Activated CD4-positive, alpha-beta T cell treated with anti-CD3 and anti-CD28 coated beads, Interleukin-2, amount 10 ng/mL, durations not matched to agents 7 days and 5 days (primary cell): Measurements from ENCODE around the gene NCBP3. TPM values are rescaled to one million over a fixed set of nuclear protein-coding genes. Genes with fewer than 3 reads are reported as not detected.

ENCODE experiments used
- CTCF ChIA-PET: fragments of 350-600 bp; sonication (Branson Sonifier 250); formaldehyde crosslinking; loops from one replicate; lab custom pipeline; 2021; ENCODE audit warnings: antibody characterized with exemption; lab: Charles Lee
- POLR2A ChIA-PET: fragments of 350-600 bp; sonication (Branson Sonifier 250); formaldehyde crosslinking; loops from one replicate; lab custom pipeline; 2021; ENCODE audit warnings: antibody characterized with exemption; lab: Charles Lee
- DNase-seq: peaks from one replicate; pipeline ENCODE4 v3.0.0-alpha.2; 2020
- H3K27ac Mint-ChIP-seq: one replicate; pipeline ENCODE4 v1.8.0; 2021; ENCODE audit warnings: mild to moderate bottlenecking, moderate library complexity, mixed read lengths
- H3K27me3 Mint-ChIP-seq: one replicate; pipeline ENCODE4 v1.8.0; 2021; ENCODE audit warnings: mixed read lengths
- H3K36me3 Mint-ChIP-seq: one replicate; pipeline ENCODE4 v1.8.0; 2021; ENCODE audit warnings: low read depth, mixed read lengths
- H3K4me1 Mint-ChIP-seq: one replicate; pipeline ENCODE4 v1.8.0; 2021; ENCODE audit warnings: mixed read lengths
- H3K4me3 Mint-ChIP-seq: one replicate; pipeline ENCODE4 v1.8.0; 2021; ENCODE audit warnings: mild to moderate bottlenecking, moderate library complexity, mixed read lengths
- H3K9me3 Mint-ChIP-seq: one replicate; pipeline ENCODE4 v1.8.0; 2021; ENCODE audit warnings: mixed read lengths
- total RNA-seq, 2 experiments: library from RNA; stranded (reverse); gene quantifications; one replicate each; pipeline ENCODE4 v1.2.3, GENCODE V29; 2021

Gene NCBP3
- total RNA-seq, 2 experiments from 2014 or later: 43.6 to 43.7 TPM

DNA sequence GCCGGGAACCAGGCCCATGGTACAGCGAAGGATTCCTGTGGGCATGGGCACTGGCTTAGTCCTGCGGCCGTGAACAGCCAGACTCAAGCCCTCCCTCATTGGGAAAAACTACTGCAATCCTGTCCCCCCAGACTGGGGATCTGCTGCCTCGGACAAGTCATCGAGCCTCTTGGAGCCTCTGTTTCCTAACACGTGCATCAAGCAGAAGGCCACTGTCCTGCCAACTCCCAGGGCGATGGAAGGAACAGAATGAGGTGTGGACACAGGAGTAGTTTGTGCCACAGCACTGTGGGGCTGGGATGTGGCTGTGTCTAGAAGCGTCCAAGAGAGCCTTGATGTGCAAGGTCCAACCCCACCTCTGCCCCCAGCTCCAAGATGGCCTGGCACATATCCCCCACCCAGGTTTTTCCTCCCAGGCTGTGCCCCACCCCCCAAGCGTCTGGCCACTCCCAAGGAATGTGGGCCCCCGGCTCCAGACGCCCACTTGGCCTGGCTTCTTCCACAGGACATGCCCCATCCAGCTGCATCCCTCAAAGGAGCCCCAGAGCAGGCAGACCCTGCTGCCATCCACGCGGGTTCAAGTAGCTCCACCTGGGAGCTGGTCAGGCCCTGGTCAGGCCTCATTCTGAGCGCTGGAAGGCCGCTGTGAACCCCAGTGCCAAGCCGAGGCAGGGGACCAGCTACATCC, 43.4 kb upstream of the NCBP3 start:
- no peak for DNase-seq
- Mint-ChIP-seq H3K9me3 (no peaks in the 10 kb centered on the region), H3K4me1 (peaks cover 61% of the 10 kb centered on the region), H3K27ac (peak overlapping the region; percentile 5), H3K4me3 (no peak overlapping the region), H3K27me3 (peaks cover 7% of the 10 kb centered on the region), H3K36me3 (no peaks in the 10 kb centered on the region)
- ChIA-PET POLR2A (no interaction called here), CTCF (interaction anchor here (1.2 to 2.0 kb wide), 4 partner anchors 10 to 43 kb away, joined by 3 to 9 read pairs (median 8); partner anchors contain the start of gene NCBP3)

DNA sequence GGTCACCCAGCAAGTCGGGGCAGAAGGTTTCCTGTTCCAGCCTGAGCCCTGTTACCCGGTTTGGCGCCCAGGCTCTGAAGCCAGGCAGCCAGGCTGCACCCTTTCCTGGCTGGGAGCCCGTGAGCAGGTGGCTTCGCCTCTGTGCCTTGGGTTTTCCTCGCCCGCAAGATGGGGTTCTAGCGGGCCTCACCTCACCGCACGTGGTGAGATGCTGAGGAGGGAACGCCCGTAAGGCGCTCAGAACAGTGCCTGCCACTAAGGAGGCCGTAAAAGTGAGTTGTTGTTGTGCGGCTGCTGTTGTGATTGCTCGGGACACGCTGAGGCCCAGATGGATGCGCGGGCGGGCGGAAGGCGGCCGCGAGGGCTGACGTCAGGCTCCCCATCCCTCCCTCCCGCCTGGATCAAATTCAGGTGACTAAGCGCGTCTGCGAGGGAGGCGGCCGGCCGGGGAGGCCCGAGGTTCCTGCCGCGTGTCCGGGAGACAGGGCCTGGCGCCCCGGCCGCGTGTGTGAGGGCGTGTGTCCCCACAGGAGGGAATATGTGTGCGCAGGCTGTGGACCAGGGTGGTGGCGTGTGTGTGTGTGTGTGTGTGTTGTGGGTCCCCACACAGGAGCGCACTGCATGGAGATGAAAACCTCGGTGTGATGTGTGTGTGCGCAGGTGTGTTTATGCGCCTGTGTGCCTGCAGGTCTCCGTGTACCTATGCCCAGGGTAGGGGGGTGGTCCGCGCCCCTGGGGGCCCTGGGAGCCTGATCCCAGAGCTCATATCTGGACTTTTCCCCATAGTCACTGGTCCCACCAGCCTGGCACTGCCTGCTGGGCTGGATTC, 42.5 kb upstream of the NCBP3 start:
- no peak overlapping the region for H3K27ac Mint-ChIP-seq
- no peak overlapping the region for H3K4me3 Mint-ChIP-seq
- ChIA-PET POLR2A (no interaction called here), CTCF (interaction anchor here (1.6 to 2.0 kb wide), 2 partner anchors 26 to 42 kb away, joined by 8 to 9 read pairs; partner anchors contain the start of gene NCBP3)
- peaks cover 7% of the 10 kb centered on the region for H3K27me3 Mint-ChIP-seq
- peaks cover 52% of the 10 kb centered on the region for H3K4me1 Mint-ChIP-seq
- no peaks in the 10 kb centered on the region for H3K36me3 Mint-ChIP-seq
- DNase-seq: no peak
- H3K9me3 Mint-ChIP-seq: no peaks in the 10 kb centered on the region

DNA sequence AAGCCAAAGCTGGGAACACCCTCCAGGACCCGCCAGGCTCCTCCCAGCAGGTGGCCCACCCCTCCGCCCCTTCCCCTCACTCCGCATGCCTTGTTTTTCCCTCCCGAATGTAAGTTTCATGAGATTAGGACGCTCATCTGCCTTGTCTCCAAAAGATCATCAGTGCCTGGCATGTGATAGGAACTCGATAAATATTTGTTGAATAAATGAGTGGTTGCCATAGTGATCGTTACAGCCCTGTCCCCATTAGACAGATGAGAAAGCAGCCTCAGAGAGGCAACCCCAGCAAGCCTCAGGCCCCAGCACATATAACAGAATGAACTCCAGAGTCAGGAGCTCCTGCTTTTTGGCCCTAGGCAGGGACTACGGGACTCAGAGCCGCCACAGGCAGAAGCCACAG, 41.8 kb upstream of the NCBP3 start:
- no peaks in the 10 kb centered on the region for H3K36me3 Mint-ChIP-seq
- POLR2A ChIA-PET: no interaction called here
- CTCF ChIA-PET: interaction anchor here (0.6 kb wide), 1 partner anchor 42 kb away, joined by 7 read pairs; the partner anchor contains the start of gene NCBP3
- peaks cover 7% of the 10 kb centered on the region for H3K27me3 Mint-ChIP-seq
- peaks cover 49% of the 10 kb centered on the region for H3K4me1 Mint-ChIP-seq
- H3K9me3 Mint-ChIP-seq: no peaks in the 10 kb centered on the region
- DNase-seq: no peak
- no peak overlapping the region for H3K4me3 Mint-ChIP-seq
- peak overlapping the region; percentile 72 for H3K27ac Mint-ChIP-seq

DNA sequence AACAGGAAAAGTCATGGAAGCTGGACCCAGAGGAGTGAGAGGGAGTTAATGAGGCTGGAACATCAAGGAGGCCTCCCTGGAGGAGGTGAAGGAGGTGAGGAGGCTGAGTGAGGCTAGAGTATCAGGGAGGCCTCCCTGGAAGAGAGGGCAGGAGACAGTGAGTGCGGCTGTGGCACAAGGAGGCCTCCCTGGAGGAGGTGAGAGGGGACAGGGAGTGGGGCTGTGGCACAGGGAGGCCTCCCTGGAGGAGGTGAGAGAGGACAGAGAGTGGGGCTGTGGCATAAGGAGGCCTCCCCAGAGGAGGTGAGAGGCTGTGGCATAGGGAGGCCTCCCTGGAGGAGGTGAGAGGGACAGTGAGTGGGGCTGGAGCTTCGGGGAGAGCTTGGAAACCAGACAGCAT, 41.3 kb upstream of the NCBP3 start:
- ChIA-PET CTCF (interaction anchor here (0.6 kb wide), 1 partner anchor 41 kb away, joined by 7 read pairs; the partner anchor contains the start of gene NCBP3), POLR2A (no interaction called here)
- peaks cover 49% of the 10 kb centered on the region for H3K4me1 Mint-ChIP-seq

DNA sequence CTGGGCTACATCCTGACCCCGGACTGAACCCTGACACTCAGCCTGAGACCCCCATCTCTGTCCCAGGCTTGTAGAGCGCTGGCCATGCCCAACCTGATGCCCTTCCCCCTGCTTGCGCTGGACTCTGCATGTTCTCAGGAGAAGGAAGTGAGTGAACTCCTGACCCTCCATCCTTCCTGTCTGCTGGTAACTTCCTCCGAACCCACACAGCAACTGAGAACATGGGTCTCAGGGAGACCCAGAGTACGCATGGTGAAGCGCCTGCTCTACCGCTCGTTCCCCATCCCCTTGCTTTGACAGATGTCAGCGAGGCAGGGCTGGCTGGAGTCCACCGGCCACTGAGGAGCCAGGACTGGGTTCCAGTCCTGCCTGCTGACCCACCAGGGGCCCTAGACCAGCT, 40.7 kb upstream of the NCBP3 start:
- Mint-ChIP-seq H3K27me3 (peaks cover 7% of the 10 kb centered on the region), H3K4me1 (peaks cover 44% of the 10 kb centered on the region), H3K27ac (peak overlapping the region; percentile 83), H3K36me3 (no peaks in the 10 kb centered on the region), H3K9me3 (no peaks in the 10 kb centered on the region), H3K4me3 (peak overlapping the region; percentile 23)
- ChIA-PET CTCF (no interaction called here), POLR2A (no interaction called here)
- peak; percentile 28 for DNase-seq

More for the DNA sequence above, 41.3 kb upstream of the NCBP3 start:
- H3K27ac Mint-ChIP-seq: peak overlapping the region; percentile 83
- peaks cover 7% of the 10 kb centered on the region for H3K27me3 Mint-ChIP-seq
- peak overlapping the region; percentile 23 for H3K4me3 Mint-ChIP-seq
- H3K36me3 Mint-ChIP-seq: no peaks in the 10 kb centered on the region
- no peaks in the 10 kb centered on the region for H3K9me3 Mint-ChIP-seq
- no peak for DNase-seq

DNA sequence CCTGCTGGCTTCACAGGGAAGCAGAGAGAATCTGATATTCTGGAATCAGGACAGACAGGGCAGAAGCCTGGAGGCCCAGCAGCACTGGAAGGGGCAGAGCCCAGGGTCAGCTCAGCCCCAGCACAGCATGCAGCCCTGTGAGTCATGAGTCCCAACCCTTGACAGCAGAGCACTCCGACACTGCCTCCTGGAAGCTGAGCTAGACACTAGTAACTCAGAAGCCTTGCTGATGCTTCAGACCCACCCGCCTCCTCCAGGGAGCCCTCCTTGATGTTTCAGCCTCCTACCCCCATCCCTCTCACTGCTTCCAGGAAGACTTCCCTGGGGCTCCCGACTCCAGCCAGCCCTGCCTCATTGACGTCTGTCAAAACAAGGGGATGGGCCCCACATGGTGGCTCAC, 39.9 kb upstream of the NCBP3 start:
- H3K9me3 Mint-ChIP-seq: no peaks in the 10 kb centered on the region
- H3K27me3 Mint-ChIP-seq: no peaks in the 10 kb centered on the region
- H3K36me3 Mint-ChIP-seq: no peaks in the 10 kb centered on the region
- no peak for DNase-seq
- no peak overlapping the region for H3K4me3 Mint-ChIP-seq
- peak overlapping the region; percentile 55 for H3K27ac Mint-ChIP-seq
- H3K4me1 Mint-ChIP-seq: peaks cover 36% of the 10 kb centered on the region
- CTCF ChIA-PET: interaction anchor here (2.5 kb wide), 1 partner anchor 25 kb away, joined by 5 read pairs; no protein-coding TSS in a partner anchor
- POLR2A ChIA-PET: no interaction called here

DNA sequence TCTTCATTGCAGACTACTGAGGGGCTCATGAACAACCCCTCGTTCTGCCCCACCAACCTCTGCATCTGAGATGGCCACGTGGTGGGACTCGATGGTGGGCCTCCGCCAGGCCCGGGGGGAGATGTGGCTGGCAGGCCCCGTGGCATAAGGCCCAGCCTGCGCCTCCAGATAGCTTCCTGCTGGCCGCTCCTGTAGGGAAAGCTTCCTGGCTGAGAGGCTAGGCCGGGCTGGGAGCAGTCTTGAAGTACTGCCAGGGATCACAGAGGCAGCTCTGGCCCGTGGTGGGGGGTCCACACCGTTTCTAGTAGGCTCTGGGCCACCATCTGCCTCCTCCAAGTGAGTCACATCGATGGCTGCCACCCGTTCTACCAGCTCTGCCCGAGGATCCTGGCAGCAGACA, 39.2 kb upstream of the NCBP3 start:
- H3K4me3 Mint-ChIP-seq: no peak overlapping the region
- H3K4me1 Mint-ChIP-seq: peaks cover 32% of the 10 kb centered on the region
- no peaks in the 10 kb centered on the region for H3K36me3 Mint-ChIP-seq
- no peak for DNase-seq
- ChIA-PET CTCF (interaction anchor here (0.6 to 2.5 kb wide), 5 partner anchors 22 to 147 kb away, joined by 3 to 9 read pairs (median 4); no protein-coding TSS in a partner anchor), POLR2A (no interaction called here)
- H3K9me3 Mint-ChIP-seq: no peaks in the 10 kb centered on the region
- H3K27ac Mint-ChIP-seq: no peak overlapping the region
- H3K27me3 Mint-ChIP-seq: no peaks in the 10 kb centered on the region

DNA sequence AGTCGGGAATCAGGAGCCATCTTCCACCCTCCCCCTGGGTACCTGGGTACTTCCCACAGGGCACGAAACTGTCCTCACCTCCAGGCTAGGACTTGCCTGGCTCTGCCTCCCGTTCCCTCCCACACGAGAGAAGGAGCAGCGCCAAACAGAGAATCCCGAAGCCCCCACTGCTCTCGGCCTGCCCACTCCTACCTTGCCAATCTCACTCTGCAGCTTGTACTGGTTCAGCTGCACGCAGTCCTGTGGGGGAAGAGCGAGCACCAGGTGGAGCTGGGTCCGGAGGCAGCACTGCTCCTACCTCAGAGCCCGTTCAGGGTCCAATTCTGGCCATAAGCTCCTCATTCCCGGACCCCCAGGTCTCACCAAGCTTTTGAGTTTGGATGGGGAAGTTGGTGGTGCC, 38.1 kb upstream of the NCBP3 start:
- no peaks in the 10 kb centered on the region for H3K27me3 Mint-ChIP-seq

DNA sequence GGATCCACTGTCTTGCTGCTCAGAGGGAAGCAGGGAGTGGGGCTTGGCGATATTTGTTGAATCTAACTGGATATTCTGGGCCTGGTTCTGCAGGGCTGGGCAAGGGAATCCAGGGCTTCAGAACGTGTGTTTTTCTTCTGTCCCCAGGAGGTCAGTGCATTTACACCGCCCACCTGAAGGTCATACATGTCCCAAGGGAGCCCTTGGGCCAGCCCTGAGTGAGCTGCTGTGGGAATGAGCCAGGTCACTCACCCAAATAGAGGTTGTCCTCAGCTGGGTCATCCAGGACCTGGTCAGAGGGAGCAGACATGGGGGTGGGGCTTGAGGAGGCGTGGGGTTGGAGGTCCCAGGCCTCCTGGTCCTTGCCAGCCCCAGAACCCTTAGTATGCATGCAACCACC, 36.2 kb upstream of the NCBP3 start:
- H3K36me3 Mint-ChIP-seq: no peaks in the 10 kb centered on the region
- CTCF ChIA-PET: interaction anchor here (0.7 kb wide), 1 partner anchor 19 kb away, joined by 5 read pairs; no protein-coding TSS in a partner anchor
- POLR2A ChIA-PET: no interaction called here

More for the DNA sequence above, 38.1 kb upstream of the NCBP3 start:
- Mint-ChIP-seq H3K36me3 (no peaks in the 10 kb centered on the region), H3K27ac (no peak overlapping the region), H3K4me1 (peaks cover 28% of the 10 kb centered on the region), H3K4me3 (no peak overlapping the region), H3K9me3 (no peaks in the 10 kb centered on the region)
- CTCF ChIA-PET: interaction anchor here (1.0 to 2.5 kb wide), 7 partner anchors 21 to 146 kb away, joined by 3 to 9 read pairs (median 4); no protein-coding TSS in a partner anchor
- POLR2A ChIA-PET: no interaction called here
- no peak for DNase-seq

DNA sequence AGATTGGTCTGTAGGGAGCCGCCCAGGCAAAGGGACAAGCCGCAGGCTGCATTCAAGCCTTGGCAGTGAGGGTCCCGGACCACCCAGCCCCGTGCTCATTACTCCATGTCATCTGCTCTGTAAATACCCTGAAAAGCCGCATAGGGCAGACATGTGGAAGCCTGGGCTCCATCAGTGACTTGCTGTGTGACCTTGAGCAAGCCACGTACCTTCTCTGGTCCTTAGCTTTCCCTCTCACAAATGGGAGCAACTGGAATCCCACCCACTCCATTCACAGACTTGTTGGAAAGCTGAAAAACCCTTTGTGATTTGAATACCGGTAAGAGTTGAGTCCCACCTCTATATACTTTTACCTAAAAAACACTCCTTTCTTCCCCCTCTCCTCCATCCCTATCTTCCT, 34.9 kb upstream of the NCBP3 start:
- Mint-ChIP-seq H3K27me3 (no peaks in the 10 kb centered on the region), H3K9me3 (no peaks in the 10 kb centered on the region), H3K4me1 (peaks cover under 1% of the 10 kb centered on the region), H3K4me3 (no peak overlapping the region), H3K27ac (no peak overlapping the region), H3K36me3 (no peaks in the 10 kb centered on the region)
- DNase-seq: no peak
- POLR2A ChIA-PET: no interaction called here
- CTCF ChIA-PET: interaction anchor here (1.4 to 2.5 kb wide), 2 partner anchors 16 to 35 kb away, joined by 5 to 7 read pairs; partner anchors contain the start of gene NCBP3

More for the DNA sequence above, 36.2 kb upstream of the NCBP3 start:
- Mint-ChIP-seq H3K9me3 (no peaks in the 10 kb centered on the region), H3K27ac (no peak overlapping the region), H3K4me1 (peaks cover 13% of the 10 kb centered on the region), H3K27me3 (no peaks in the 10 kb centered on the region), H3K4me3 (no peak overlapping the region)
- no peak for DNase-seq

DNA sequence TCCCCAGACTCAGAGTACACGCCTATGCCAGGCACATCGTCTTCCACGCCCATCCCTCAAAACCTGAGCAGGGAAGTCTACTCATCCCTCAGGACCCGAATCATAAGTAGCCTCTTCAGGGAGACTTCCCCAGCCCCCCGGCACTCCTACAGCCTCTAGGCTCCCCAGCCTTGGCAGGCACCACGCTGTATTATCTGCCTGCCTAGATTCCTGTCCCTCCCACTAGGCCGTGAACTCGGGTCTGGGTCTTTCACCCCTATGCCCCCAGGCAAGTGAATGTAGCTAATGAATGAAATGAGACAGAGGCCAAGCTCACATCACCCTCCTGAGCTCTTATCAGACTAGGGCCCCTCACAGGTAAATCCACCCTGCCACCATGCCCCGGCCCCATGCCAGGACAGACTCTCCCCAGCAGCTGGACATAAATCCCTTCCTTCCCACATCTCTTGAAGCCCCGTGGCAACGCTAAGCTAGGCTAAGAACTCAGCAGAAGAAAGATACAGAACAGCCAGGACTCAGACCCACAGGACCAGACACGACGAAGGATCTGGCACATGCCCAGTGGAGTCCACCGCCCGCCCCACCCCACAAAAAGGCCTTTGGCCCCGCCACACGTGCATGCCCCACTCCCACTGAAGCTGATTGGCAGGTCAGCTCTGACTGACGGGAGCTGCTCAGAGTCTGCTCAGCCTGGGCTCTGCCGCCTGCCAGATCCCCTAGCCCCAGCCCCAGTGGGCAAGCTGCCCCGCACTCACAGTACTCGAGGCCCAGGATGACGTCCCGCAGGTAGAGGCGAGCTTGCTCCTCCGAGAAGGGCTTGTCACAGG, 33.8 kb upstream of the NCBP3 start:
- H3K9me3 Mint-ChIP-seq: no peaks in the 10 kb centered on the region
- H3K4me1 Mint-ChIP-seq: no peaks in the 10 kb centered on the region
- POLR2A ChIA-PET: no interaction called here

DNA sequence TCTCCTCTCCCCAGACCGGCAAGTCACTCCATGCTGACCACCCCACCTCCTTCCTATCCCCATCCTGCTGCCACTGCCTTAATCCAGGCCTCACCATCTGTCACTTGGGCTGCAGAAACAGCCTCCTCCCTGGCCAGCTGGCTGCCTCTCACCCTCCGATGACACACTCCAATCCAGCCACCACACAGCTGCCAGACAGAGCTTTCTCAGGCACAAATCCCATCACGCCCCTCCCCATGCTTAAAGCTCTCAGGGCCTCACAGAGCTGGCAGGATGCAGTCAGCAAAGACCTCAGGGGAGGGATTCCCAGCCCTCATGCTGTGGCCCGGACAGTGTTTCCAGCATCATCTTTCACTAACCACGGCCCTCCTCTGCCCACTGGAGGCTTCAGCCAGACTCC, 33.1 kb upstream of the NCBP3 start:
- no peaks in the 10 kb centered on the region for H3K36me3 Mint-ChIP-seq
- no peak for DNase-seq
- no peaks in the 10 kb centered on the region for H3K27me3 Mint-ChIP-seq
- no peak overlapping the region for H3K4me3 Mint-ChIP-seq
- H3K4me1 Mint-ChIP-seq: no peaks in the 10 kb centered on the region
- POLR2A ChIA-PET: no interaction called here
- CTCF ChIA-PET: interaction anchor here (1.0 to 2.5 kb wide), 3 partner anchors 33 to 35 kb away, joined by 3 to 7 read pairs (median 6); partner anchors contain the start of gene NCBP3
- no peak overlapping the region for H3K27ac Mint-ChIP-seq
- H3K9me3 Mint-ChIP-seq: no peaks in the 10 kb centered on the region

More for the DNA sequence above, 33.8 kb upstream of the NCBP3 start:
- CTCF ChIA-PET: interaction anchor here (0.6 to 2.5 kb wide), 4 partner anchors 18 to 563 kb away, joined by 3 to 7 read pairs (median 4); partner anchors contain the start of gene NCBP3
- H3K27me3 Mint-ChIP-seq: no peaks in the 10 kb centered on the region
- DNase-seq: no peak
- no peak overlapping the region for H3K27ac Mint-ChIP-seq
- no peaks in the 10 kb centered on the region for H3K36me3 Mint-ChIP-seq
- no peak overlapping the region for H3K4me3 Mint-ChIP-seq
